HG03175 (cell line): ENCODE data around the gene SUSD6.
A peak's percentile ranks its signal among the peaks of the same experiment; 100 is the strongest.
"Not testable (repeated sequence)": the region's sequence is repeated elsewhere in the genome, so short reads cannot be mapped to it uniquely, and the experiment has no call there.

Experiments
- ATAC-seq: cut with Tn5 transposase; IDR thresholded peaks from one replicate; pipeline ENCODE4 v1.9.1; 2021; ENCODE audit warnings: mild to moderate bottlenecking, moderate library complexity; ENCODE audit not compliant: unreplicated experiment

Gene SUSD6

DNA sequence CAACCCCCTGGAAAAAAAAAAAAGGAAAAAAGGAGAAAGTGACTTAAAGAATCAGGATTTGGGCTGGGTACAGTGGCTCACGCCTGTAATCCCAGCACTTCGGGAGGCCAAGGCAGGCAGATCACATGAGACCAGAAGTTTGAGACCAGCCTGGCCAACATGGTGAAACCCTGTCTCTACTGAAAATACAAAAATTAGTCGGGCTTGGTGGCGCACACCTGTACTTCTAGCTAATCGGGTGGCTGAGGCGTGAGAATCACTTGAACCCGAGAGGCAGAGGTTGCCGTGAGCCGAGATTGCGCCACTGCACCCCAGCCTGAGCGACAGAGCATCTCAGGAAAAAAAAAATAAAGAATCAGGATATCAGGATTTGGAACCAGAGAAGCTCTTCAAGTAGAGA, 36.2 kb downstream of the SUSD6 start:
- not testable (repeated sequence) for ATAC-seq

DNA sequence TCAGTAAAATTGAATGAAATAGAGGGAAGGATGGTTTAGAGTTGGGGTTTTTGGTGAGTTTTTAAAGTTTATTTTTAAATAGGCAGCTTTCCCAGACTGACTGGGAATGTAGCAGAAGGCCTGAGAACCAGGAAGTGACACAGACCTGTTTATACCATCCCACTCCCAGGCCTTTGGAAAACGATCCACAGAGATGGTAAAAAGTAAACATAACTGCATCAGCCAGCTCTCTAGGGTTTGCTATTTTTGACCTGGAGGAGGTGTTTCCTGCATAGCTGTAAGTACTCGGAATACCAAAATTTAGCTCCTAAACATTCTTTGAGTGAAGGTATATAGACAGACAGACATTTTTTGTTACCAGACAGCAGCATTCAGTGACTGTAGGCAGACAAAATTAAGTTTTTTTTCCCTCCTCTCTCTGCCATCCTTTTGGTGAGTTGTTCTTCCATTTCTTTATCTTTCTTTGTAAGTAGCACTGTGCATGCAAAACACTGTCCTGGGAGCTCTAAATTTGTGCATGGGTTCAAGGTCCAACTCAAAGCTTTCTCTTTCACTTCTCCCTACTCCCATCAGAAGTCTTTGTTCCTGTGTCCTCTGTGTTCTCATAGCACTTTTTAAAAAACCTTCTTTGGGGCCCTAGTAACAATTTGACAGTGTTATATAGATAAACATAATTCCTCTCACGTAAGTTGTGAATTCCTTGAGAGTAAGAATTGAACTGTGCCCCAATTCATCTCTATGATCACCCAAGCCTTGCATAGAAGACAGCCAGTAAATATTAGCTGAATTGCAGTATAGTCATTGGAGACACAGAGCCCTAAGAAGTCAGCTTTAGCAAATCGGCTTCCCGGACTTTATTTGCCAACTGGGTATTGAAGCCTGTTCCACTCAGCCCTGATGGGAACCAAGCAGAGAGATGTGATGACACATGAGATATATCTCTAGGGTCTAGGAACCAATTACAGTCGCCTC, 37.4 kb downstream of the SUSD6 start:
- peak; percentile 49 for ATAC-seq

DNA sequence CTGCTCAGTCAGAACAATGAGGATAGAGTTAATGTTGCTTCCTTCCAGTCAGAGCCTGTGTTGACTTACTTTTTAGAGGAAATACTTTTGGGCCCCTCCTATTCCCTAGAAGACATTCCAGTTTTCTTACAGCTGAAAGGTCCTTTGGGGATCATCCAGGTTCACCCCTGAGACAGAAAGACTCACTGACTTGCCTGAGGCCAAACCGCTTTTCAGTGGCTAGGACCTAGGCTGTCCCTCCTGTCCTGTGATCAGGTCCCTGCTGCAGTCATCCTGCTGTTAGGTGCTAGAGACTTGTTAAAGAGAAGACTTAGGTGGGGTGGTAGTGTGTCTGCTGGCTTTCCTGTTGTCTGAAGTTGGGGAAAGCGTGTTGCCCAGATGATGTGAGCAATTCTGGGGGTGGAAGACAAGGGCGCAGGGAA, 39.6 kb downstream of the SUSD6 start:
- ATAC-seq = no peak

DNA sequence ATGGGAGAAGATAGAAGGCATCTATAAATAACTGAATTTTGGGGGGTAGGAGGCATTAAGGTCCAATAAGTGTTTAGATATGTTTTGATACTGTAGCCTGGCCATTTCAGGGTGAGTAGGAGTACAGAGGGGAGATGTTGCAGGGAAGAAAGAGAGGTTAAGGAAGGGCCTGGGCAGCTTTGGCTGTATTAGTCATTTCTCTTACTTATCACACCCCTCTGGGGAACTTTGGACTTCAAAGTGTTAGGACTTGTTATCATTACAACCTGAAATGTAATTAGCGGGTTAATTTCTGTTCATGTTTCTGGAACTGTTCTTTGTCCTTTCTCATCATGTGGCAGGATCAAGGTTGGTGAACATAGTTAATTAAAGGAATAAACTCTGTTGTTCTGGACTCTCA, 40.3 kb downstream of the SUSD6 start:
- no peak for ATAC-seq

DNA sequence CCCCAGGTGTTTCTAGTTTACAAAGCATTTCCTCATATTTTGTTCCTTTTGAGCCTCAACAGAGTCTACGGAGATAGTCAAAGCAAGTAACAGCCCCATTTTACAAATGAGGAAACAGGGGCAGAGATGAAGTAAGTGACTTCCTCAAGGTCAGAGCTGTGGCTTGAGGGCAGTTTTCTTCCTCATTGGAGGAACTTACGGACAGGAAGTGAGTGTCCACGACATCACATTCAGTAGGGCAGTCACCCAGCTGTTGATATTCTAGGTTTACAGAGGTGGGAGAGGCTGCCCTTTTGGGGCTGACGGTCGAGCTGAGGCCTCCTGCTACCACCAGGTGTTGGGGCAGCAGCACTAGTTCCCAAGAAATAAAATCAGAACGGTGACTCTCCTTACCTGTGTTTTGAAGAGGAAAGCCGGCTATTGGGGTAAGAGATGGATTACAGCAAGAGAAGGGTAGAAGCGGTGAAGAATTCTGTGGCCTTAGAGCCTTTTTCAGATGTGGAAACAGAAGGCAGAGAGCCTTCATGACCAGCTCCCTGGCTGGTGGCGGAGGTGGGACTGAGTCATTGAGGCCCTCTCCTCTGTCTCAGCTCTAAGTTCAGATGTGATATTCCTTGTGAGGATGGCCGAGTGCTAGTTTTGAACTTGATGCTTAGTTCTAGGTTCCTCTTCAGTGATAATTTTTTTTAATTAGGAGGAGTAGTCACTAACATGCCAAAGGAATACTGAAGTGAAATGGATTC, 41.7 kb downstream of the SUSD6 start:
- peak; percentile 48 for ATAC-seq

DNA sequence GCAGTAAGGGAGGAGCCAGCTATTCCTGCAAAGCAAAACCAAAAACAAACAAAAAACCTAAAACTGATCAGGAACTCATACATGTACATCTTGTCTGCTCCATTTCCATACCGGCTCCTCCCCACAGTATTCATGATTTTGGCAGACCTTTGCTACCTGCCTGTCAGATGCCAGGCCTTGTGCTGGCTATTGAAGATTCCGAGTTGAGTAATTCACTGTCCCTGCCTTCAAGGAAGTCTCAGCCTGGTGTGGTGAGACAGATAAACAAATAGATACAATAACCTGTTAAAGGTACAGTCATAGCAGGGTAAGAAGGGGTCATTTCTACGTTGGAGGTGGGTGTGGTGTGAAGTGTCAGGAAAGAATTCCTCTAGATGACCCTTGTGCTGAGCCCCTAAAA, 42.7 kb downstream of the SUSD6 start:
- ATAC-seq = no peak

DNA sequence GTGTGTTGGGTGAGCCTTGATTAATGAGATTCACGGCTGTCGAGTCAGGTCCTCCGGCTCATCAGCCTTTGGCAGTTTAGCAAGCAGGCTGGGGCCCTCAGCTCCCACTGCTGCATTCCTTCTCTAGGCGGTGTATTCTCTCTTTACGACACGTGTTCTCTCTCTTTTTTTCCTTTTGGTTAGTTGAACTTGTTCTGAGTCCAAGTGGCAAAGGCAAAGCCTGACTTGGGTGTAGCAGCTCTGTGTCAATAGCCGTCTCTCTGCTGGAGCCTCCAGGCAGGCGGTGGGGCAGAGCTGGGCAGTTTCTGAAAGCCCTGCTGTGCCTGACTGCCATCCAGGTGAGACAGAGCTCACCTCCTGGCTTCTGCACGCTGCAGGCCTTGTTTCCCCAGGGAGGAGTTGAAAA, 46.6 kb downstream of the SUSD6 start:
- ATAC-seq = no peak

- ATAC-seq = no peak
Measured at GRCh38 chr14:69658664-69659261, 47.4 kb downstream of the SUSD6 start.

DNA sequence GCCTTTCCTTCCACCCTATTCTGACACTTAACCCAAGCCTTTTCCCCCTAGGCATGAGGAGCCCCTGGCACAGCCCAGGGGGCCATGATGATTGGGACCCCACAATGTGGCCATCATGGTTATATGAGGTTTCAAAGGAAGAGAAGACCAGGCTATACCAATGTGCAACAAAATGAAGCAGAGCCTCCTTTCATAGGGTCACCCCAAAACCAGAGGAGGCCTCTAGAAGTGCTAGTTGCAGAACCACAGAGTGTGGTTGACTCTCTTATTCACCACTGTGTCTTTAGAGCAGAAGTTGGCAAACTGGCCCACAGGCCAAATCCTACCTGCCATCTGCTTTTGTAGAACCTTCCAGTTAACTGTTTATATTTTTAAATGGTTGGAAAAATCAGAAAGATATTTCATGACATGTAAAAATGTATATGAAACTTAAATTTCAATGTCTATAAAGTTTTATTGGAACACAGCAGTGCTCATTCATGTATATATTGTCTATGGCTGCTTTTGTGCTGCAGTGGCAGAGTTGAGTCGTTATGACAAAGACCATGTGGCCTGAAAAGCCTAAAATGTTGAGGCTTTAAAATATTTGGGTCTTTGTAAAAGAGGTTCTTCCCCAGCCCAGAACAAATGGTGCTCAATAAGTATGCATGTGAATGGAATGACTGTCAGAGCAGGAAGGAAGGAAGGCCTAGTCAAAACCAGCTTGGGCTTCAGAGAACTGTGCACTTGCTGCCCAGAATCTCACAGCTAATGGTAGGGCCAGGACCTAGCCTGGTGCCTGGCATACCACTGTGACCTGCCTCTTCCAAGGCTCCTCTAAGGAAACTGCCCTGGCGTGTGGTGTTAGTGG, 49.2 kb downstream of the SUSD6 start:
- no peak for ATAC-seq

DNA sequence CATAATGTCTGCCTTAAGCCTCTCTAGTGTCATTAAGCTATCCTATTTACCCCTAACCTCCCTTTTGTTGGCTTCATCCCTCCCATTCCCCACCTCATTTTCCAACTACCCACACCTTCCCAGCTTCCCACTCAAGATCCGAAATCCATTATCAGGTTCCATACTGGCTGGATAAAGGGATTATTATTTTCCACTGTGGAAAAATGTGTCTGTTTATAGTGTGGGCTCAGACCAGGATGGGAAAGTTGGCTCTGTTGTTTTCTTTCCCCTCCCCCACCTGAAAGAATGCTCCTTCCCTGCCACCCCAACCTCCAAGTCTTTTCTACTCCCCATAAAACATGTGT, 49.8 kb downstream of the SUSD6 start:
- ATAC-seq = no peak

GRCh38 chr14:69662636-69663299, 51.4 kb downstream of the SUSD6 start:
- no peak for ATAC-seq

GRCh38 chr14:69663300-69663643, 51.9 kb downstream of the SUSD6 start:
- no peak for ATAC-seq

- ATAC-seq = no peak
Measured at GRCh38 chr14:69664265-69664664, 52.9 kb downstream of the SUSD6 start.

GRCh38 chr14:69664865-69665526, 53.6 kb downstream of the SUSD6 start:
- ATAC-seq = no peak

- no peak for ATAC-seq
Measured at GRCh38 chr14:69665631-69666030, 54.2 kb downstream of the SUSD6 start.

GRCh38 chr14:69666112-69666511, 54.7 kb downstream of the SUSD6 start:
- ATAC-seq = no peak

GRCh38 chr14:69666690-69667211, 55.4 kb downstream of the SUSD6 start:
- ATAC-seq = no peak

- ATAC-seq = no peak
Measured at GRCh38 chr14:69667938-69668335, 56.5 kb downstream of the SUSD6 start.

GRCh38 chr14:69669375-69669774, 58.0 kb downstream of the SUSD6 start:
- no peak for ATAC-seq

GRCh38 chr14:69670093-69670492, 58.7 kb downstream of the SUSD6 start:
- ATAC-seq = no peak
